NCI-H446 treated with DMSO at 0.1 percent for 48 hours (cell line): ENCODE measurements around the gene FRMD6.
A peak's percentile ranks its signal among the peaks of the same experiment; 100 is the strongest.

Experiments used
- DNase-seq: peaks from one replicate; lab custom pipeline; 2025; lab: John Stamatoyannopoulos, UW

Gene FRMD6

DNA sequence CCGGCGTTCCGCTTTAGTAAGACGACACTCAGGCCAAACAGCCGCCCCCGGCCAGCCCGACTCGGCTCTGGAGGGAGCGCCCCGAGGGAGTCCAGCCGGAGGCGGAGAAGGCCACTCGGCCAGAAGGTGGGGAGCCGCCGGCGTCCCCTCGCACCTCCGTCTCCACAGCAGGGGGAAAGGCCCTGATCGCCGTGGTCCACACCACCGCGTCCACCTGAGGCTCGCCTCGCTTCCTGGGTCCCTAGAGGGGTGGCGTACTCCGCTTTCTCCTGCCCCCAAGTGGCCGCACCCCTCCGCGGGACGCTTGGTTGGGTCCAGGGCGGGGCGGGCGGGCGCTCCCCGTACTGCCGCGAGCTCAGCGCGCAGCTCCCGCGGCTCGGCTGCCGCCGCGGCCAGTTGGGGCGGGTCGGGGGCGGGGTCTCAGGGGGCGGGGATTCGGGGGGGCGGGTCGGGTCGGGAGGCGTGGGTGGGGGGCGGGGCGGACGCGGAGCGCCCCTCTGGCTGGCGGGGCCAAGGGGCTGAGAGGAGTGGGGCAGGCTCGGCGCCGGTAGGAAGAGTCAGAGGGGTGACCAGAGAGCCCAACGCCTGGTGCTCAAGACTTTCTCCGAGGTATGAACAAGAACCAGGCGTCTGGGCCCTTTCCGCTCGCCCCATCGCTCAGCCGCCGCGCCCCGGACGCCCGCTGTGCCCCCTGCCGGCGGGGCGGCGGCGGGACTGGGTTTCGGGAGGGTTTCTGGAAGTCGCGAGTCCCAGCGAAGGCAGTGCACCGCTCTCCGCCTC lies at the start of gene FRMD6:
Gene FRMD6 (plus strand): TSS at position 523 of the 780 bp plus-strand sequence. CDS start 37,927 bp downstream, outside the sequence.
- DNase-seq = peak; percentile 82

- DNase-seq = no peak
These were observed 49.4 kb upstream of the FRMD6 start for GRCh38 chr14:51602310-51602709.

GRCh38 chr14:51603495-51603894 lies 48.2 kb upstream of the FRMD6 start:
- DNase-seq = no peak

DNA sequence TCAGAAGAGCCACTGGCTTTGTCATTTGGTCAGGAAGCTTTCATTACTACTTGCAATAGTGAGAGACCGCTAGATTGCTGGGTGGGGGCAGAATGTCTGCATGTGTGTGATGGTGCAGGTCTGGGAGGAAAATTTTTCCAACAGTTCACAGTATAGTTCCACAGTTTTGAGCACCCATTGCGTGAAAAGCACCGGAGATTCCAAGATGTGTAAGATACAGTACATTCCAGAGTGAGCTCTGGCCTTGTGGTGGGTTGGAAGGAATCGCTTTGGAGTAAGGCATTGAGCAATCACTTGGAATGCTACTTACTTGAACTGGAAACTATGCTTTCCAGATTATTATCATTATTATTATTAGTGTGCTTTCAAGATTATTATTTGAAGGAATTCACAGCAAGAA lies 47.6 kb upstream of the FRMD6 start:
- DNase-seq = no peak

DNA sequence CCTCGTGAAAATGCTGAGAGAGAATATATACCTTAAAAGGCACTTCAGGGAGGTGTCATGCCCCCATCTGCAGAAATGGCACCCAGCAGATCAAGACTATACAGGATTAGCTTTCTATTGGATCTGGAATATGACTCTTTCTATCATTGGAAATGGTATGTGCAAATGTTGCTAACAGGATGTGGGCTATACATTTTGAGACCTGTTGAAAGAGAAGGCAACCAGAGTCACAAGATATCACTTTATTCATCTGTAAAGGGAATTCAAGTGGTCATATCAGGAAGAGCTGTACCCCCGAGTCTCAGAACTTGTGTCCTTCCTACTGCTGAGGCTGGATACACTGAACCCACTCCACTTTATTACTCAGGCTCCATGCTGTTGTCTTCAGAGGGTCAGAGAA lies 46.1 kb upstream of the FRMD6 start:
- DNase-seq = no peak

DNA sequence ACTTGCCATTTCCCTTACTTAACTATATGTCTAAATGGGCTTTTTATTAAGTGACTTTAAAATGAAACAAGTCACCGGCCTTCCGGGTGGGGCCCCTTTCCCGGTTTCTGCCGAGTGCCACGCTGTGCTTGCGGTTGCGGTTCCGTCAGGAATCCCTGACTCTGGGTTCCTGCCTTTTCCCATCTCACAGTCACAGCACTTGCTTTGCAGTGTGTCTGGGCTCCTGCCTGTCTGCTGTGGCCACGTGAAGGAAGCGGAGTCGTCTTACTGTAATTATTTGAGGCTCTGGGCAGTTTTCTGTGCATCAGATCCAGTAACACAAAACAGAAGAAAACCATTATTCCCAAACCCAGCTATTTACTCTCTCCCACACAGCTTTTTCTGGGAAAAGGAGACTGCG lies 44.0 kb upstream of the FRMD6 start:
- DNase-seq = no peak

GRCh38 chr14:51609251-51609954 lies 42.3 kb upstream of the FRMD6 start:
- DNase-seq = no peak

DNA sequence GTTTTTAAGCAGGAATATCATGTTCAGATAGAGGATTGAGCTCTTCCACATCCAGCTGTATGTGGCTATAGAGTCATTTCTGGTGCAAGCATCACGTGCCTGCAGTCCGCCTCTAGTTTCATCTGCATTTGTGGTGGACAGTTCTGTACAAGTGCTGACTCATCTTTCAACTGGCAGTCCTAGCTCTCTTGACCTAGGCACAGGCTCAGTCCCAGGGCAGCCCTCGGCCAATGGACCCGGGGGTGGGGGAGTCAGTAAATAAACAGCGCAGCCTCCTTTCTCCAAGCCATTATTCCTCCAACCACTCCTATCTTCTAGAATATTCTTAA lies 41.8 kb upstream of the FRMD6 start:
- DNase-seq = no peak

GRCh38 chr14:51610771-51611170 lies 40.9 kb upstream of the FRMD6 start:
- no peak for DNase-seq

GRCh38 chr14:51612449-51612848 lies 39.3 kb upstream of the FRMD6 start:
- no peak for DNase-seq

- DNase-seq = no peak
These were observed 38.3 kb upstream of the FRMD6 start for GRCh38 chr14:51613416-51613815.

- DNase-seq = peak; percentile 44
These were observed 37.0 kb upstream of the FRMD6 start for GRCh38 chr14:51614707-51615106.

GRCh38 chr14:51616256-51616655 lies 35.5 kb upstream of the FRMD6 start:
- DNase-seq = no peak

DNA sequence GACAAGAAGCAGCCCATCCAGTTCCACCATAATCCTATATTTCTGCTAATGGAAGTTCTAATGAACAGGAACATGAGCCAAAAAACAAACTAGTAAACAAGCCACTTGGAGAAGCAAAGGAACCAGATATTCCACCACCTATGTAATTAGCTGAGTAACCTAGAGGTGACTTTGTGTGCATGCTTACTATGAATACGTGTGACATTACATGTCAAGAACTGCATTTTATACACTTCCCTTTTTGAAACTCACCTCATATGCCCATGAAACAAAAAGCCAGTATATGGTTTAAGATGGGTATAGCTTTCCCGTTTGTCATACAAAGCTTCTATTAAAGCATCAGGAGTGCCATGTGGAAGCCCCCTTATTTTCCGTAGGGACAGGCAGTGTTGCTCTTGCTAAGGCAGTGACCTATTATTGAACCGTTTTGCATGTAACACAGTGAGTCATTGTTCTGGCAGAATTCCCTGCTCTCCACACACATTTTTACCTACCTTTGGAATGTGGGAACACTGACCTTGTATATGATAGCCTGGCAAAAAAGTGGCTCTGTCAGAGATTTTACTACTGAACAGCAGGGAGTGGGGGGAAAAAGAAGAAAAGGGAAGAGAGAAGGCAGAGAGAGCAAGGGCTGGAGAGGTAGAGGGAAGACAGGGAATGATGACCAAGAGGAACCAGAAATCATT lies 34.8 kb upstream of the FRMD6 start:
- DNase-seq = peak; percentile 31

- DNase-seq = no peak
These were observed 32.1 kb upstream of the FRMD6 start for GRCh38 chr14:51619561-51619960.

- DNase-seq = no peak
These were observed 31.7 kb upstream of the FRMD6 start for GRCh38 chr14:51620056-51620455.

GRCh38 chr14:51621654-51622053 lies 30.1 kb upstream of the FRMD6 start:
- DNase-seq = no peak

- no peak for DNase-seq
These were observed 29.3 kb upstream of the FRMD6 start for GRCh38 chr14:51622376-51622775.

GRCh38 chr14:51624955-51625569 lies 26.6 kb upstream of the FRMD6 start:
- no peak for DNase-seq

DNA sequence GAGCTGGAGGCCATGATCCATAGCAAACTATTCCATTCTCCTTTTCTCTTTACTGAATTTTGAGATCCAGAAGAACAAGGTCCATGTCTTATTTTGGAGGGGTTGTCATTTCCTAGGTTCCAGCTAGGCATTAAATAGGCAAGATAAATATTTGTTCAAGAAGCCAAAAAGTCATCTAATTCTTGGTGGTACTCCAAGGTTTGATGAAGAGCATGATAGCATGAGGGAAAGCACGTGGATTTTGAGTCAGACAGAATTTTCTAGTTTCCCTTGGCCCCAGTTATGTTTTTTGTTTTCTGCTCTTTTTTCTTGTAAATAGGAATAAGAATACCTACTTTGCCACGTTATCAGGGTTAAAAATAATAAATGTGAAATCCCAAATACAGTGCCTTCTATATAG lies 25.5 kb upstream of the FRMD6 start:
- no peak for DNase-seq

DNA sequence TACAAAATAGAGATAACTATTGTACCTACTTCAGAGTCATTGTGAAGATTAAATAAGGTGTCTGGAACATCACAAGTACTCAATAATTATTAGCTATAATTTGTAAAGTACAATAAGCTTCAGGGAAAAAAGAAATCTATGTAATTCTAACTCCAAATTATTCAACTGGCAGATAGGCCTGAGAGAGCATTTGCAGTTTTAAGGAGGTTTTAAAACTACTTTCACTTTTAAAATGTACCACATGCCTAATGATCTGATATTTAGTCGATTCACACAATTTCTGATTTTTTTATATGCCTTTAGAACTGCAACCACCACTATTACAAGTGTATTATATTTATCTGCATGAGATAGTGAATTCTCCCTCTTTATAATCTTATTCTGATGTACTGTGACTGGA lies 24.9 kb upstream of the FRMD6 start:
- DNase-seq = no peak

GRCh38 chr14:51627313-51627712 lies 24.4 kb upstream of the FRMD6 start:
- DNase-seq = no peak

DNA sequence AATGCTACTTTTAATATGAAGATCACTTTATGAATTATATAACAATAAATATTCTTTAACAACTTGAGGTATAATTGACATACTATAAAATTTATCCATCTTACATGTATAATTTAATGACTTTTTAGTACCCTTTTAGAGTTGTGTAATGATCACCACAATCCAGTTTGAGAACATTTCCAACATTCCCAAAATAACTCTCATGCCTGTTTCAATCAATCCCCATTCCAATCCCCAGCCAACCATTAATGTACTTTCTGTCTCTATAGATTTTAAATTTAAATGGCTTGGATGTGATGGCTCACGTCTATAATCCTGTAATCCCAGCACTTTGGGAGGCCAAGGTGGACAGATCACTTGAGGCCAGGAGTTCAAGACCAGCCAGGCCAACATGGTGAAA lies 23.5 kb upstream of the FRMD6 start:
- no peak for DNase-seq
